Measurements from ENCODE around the gene GGA2.
"Not testable (repeated sequence)": the region's sequence is repeated elsewhere in the genome, so short reads cannot be mapped to it uniquely, and the experiment has no call there.

The GGA2 gene

DNA sequence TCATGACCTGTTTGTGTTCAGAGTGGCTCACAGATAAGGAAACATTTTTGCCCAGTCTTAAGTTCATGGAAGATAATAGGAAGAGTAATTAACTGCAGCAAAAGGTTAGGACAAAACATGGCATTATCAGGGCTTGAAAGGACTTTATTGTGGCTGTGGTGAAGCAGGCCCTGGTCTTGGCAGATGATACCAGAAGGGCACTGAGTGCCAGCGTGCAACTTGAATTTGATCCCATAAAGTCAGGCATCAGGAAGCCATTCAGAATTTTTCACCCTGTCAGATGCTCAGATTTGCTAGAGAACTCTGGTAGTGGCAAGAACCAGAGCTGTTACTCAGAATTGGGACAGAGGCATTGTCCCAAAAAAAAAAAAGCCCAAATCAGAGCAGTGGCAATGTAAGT, 46.1 kb downstream of the GGA2 start:
- no peak for DNase-seq

DNA sequence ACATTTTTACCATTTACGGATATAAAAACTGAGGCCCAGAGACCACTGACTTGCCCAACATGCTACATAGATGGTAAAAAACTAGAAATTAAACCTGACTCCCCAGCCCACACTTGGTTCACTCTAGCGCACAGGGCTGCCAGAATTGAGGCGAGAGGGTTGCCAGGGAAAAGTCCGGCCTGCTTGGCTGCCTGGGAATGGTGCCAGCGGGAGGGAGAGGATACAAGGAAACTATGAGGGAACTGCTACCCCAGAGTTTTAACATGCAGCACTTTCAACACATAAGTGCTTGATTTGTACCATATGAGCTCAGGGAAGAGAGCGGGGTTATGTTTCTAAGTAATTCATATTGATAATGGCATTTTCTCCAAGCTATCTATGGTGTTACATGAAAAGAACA, 47.3 kb downstream of the GGA2 start:
- DNase-seq, result not testable (repeated sequence)

DNA sequence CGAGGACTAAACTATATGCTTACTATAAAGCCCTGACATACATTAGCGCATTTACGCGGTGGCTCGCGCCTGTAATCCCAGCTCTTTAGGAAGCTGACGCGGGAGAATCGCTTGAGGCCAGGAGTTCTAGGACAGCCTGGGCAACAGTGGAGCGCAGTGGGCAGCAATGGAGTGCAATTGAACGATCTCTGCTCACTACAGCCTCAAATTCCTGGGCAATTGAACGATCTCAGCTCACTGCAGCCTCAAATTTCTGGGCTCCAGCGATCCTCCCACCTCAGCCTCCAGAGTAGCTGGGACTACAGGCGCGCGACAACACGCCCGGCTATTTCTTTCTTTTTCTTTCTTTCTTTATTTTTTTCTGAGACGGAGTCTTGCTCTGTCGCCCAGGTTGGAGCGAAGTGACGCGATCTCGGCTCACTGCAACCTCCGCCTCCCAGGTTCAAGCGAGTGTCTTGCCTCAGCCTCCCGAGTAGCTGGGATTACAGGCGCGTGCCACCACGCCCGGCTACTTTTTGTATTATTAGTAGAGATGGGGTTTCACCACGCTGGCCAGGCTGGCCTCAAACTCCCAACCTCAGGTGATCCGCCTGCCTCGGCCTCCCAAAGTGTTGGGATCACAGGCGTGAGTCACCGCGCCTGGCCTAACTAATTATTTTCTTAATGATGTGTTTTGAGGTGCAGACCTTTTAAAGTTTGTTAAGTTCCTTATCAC, 56.8 kb downstream of the GGA2 start:
- no peak for DNase-seq

DNA sequence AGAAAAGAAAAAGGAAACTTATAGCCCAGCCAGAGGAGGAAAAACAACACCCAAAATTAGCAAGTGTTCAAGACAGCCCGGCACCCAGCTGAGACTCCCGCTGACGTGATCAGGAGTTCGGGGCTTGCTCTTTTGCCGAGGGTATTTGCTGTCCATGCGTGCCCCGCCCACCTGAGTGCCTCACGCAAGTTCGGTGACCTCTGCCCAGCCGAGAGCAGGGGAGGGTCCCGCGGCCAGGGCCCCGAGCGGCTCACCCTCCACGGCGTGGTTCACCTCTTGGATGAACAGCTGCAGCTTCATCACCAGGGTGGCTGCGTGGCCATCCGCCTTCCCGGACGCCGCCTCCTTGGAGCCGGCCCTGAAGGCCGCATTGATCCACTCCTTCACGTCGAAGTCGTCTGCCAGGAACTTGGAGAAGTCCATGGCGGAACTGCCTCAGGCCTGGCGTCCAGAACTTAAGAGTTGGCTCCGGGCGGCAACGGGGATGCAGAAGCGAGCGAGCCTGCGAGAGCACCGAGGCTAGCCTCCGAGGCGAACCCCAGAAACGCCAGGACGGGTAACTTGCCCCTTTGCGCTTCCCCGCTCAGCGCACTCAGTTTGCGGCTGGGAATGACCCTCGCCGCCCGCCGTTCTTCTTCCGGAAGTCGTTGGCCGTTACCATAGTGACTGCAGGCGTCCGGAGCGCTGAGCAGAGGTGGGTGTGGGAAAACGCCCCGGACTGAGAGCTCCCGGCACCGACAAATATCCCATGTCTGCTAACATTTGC, 57.5 kb downstream of the GGA2 start, which contains the start of gene COG7:
Gene COG7, minus strand, starts transcription at position 618 of the 766 bp plus-strand sequence. Its CDS starts 195 bp downstream, at position 423.
- DNase-seq, result peak; percentile 75

DNA sequence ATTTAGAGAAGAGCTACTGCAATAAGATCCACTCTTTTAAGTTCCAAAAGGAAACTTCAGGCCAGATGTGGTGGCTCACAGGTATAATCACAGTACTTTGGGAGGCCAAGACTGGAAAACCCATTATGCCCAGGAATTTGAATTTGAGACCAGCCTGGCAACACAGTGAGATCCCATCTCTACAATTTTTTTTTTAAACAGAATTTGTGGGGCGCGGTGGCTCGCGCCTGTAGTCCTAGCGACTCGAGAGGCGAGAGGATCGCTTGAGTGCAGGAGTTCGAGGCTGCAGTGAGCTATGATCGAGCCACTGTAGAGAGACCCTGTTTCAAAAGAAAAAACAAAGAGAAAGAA, 58.1 kb downstream of the GGA2 start:
- DNase-seq, result no peak

DNA sequence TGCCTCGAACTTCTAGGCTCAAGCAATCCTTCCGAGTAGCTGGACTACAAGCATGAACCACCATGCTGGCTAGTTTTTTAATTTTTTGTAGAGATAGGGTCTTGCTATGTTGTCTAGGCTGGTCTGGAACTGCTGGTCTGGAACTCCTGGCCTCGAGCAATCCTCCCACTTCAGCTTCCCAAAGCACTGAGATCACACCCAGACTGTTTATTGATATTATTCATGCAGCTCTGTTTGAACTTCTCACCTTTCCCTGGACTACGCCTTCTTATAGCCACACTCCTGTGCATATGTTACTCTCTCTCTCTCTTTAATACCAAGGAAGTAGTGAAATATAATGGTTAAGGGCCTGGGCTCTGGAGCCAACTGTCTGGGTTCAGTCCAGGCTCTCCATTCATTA, 61.9 kb downstream of the GGA2 start:
- DNase-seq, result no peak

DNA sequence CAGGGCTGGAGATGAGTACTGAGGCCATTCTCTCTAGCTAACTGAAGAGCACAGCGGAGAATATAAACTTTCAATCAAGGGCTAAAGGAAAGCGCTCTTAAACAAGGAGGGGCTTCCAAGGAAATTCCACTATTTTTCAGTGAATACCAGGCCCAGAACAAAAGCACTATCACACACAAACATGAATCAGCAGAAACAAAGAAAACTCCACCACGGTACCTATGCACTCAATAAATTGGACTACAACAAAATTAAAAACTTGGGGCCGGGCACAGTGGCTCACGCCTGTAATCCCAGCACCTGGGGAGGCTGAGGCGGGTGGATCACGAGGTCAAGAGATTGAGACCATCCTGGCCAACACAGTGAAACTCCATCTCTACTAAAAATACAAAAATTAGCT, 72.8 kb downstream of the GGA2 start:
- DNase-seq, result not testable (repeated sequence)

DNA sequence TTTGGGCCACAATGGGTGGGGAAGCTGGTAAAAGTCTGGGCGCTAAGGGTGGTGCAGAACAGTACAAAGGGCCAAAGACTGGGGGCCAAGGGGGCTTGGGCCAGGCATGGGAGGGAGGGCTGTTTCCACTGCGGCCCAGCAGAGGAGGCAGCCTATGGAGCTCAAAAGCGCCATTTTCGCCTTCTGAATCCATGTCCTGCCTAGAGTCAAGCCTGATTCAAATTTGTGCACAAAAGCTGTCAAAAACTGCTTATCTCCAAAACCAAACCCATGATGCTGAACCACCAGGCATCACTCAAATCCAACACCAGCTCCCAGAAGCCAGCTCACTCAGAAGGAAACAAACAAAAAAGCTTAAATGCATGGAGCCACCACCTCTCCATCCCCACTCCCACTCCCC, 73.3 kb downstream of the GGA2 start:
- no peak for DNase-seq

DNA sequence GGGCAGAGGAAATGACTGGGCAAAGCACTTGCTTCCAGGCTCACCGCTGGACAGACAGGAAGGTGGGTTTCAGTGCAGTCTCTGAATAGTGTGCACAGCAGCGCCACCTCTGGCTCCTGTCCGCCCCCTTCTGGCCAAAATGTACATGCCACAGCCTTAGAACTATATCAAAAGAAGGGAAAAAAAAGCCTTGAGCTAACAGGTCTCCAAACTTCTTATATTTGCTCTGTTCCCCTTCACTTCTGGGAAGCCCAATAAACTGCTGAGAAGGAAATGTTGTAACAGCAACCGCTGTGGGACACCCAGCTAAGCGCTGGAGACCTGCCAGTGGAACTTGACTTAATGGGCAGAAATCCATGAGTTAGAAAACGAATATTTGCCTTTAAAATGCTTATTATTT, 74.8 kb downstream of the GGA2 start:
- DNase-seq, result peak; percentile 32

DNA sequence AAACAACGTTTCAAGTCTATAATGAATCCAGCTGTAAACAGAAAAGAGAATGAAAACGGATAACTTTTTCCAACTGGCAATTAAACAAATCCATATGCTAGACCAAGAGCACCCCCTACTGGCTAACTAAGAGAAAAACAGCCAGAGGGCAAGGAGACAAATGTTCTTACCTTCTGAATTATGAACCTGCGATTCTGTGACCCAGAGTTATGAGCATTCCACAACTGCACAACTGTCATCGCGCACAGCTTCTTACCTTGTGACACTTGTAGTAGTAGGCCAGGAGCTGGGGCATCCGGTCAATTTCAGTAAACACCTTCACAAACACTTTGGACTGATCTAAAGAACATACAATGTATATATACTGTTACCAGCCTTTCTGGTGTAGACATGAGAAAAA, 75.9 kb downstream of the GGA2 start:
- no peak for DNase-seq

DNA sequence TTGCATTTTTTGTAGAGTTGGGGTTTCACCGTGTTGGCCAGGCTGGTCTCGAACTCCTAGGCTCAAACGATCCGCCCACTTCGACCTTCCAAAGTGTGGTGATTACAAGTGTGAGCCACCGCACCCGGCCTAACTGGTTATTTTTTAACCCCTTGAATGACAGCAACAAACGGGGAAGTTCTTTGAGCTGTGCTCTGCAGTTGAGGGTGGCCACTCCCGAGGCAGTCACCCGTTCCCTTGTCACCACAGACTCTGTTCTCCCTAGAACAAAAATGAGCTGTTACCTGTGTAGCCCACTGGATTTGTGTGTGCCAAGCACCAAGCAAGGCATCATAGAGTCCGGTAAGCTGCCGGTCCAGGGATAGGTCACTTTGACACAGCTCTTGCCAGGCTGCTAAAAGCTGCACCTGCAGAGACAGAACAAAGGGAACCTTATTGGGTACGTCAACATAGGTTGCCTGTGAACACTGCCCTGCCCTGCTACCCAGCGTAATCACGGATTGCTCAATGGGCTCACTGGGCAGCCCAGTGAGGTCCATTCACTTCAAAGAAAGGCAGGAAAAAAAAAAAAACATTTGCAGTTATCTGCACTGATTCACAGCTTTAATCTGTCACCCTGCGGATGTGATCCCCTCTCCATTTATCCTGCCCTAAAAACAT, 76.9 kb downstream of the GGA2 start:
- DNase-seq, result no peak

DNA sequence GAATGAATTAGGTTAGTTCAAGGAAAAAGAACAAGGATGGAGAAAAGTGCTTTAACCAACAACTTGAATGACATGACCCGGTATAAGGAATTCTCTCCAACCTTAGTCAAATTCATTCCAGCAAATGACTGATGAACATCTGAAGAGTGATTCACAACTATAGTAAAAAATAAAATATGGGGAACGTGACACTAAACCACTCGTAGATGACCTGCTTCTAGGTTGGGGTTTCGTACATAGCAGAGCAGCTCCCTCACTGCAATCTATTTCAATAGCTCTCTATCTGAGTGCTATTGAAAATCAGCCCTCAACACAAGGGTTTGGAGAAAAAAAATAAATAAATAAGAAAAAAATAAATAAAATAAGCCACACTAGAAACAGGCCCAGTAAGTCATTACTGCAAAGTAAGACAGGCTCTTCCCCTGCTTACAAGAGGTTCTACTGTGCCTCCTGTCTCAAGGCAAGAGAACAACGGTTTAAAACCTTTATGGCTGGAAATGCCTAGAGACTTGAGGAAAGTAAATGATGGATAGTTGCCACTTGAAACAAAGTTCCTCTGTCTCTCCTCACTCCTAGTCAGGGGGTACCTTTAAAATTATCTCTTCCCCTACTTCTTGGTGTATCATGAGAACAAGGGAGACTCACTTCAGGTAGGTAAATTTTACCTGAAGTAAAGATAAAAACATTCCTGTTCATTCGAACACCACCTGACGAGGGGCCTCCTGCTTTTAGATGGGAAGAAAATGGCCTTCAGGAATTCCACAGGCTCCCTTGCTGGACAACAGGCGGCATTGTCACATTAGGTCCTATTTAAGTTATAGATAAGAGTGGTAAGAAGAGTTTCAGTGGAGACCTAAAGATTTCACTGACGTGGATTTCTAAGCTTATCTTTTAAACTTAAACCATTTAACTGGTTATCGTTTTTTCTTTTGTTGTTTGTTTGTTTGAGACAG, 77.8 kb downstream of the GGA2 start:
- DNase-seq, result no peak

DNA sequence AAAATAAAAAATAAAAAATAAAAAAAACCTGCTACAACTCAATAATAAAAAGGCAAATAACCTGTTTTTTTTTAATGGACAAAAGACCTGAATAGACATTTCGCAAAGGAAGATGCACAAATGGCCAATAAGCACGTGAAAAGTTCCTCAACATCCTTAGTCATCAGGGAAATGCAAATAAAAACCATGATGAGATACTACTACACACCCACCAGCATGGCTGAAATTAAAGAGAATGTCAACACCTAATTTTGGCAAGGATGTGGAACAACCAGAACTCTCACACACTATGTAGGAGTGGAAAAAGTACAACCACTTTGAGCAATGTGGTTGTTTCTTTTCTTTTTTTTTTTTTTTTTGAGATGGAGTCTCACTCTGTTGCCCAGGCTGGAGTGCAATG, 81.9 kb downstream of the GGA2 start:
- DNase-seq, result no peak

DNA sequence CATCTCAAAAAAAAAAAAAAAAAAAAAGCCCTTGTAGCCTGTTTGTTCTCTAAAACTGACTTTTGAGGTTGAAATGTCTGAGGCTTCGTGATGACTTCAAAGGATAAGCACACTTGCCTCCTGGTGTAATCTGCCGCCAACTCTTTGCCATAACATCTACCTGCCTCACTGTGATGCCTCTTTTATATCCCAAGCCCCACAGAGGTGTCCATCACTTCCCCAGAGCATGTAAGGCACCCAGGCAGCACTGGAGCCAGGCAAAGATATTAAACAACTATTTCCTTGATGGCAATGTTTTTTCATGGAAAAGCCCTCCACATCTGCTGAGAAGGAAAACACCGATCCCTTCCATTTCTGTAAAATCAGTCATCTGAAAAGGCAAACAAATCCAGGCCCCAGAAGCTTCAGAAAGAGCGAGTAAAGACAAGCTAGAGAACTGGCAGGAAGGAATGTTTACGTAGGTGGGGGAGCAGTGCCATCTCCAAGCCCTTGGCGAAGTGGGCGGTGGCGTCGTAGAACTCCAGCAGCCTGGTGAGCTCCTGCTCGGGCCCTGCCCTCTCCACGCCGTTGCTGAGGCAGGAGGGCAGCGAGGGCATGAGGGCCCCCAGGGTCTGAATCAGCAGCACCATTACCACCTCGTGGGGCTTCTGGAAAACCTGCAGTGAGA, 85.9 kb downstream of the GGA2 start:
- peak; percentile 63 for DNase-seq

DNA sequence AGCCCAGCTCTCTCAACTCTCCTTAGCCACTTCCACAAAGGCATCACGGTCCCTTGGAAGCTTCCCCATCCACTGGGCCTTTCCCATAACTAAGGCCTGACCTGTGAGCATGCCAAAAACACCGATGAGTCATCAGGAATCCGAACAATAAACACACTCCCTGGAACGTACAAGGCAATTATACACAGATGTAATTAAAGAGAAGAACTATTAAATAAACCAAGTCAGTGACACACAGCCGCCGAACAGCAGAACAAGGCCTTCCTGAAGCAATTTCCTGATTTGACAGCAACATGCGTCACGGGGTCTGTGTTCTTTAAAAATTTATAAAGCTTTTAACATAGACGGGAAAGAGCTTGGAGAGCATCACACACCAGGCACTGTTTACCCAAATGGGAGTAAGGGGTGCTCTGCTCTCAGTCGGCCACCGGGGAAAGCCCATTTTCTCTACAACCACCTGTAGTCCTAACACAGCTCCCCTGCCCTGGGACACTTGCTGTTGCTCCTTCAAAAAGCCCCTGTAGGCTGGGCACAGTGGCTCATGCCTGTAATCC, 86.7 kb downstream of the GGA2 start:
- DNase-seq, result no peak

DNA sequence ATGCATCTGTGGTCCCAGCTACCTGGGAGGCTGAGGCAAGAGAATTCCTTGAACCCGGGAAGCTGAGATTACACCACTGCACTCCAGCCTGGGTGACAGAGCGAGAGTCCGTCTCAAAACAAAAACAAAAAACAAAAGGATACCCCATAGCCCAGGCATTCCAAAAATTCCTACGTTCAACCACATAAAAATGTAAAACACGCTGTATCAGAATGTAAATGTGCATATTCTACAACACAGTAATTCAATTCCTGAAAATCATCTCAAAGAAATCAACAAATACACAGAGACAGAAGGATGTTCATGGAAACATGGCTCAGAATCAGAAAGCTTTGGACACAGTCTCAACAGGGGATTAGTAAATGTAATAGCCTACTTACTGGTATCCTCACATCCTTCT, 90.3 kb downstream of the GGA2 start:
- DNase-seq, result no peak

DNA sequence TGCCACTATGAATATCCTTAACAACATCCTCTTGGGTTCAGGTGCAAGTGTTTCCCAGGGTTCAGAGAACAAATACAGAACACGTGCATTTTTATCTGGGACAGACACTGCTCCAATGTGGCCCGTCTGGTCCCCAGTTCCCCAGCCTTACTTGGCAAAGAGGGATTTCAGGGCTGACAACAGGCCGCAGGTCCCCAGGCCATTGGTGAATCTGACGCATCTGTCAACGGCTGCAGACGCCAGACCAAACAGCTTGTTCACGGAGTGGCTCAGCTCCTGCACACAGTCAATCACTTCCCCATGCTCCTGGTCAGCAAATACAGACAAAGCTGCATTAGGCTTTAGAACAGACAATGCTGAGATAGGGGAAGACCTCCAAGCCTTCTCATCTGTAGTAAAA, 93.5 kb downstream of the GGA2 start:
- no peak for DNase-seq

DNA sequence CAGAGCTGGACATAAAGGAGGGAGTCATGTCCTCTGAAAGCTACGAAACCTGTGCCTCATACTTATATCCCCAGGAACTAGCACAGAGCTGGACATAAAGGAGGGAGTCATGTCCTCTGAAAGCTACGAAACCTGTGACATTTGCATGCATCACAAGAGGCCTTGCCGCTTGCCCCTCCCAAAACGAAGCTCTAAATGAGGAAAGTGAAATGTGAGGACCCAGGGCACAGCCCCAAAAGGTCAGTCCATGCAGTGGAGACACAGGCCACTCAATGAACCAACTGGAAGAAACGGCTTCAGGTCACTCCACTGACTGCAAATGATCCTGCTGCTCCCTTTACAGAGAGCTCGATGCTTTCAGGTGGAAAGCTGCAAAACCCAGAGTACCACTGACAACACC, 95.6 kb downstream of the GGA2 start:
- DNase-seq, result no peak

Measured in NCI-H510A (cell line).